Ramos (cell line): ENCODE measurements around the gene ACOX1.

Experiments used
- in situ Hi-C: fragments of 300-500 bp; cut with MboI; formaldehyde crosslinking; loops from one replicate; pipeline ENCODE4 v1.14.3; 2022; ENCODE audit warnings: low sequenced_read_pairs; ENCODE audit not compliant: unreplicated experiment

ACOX1 gene

DNA sequence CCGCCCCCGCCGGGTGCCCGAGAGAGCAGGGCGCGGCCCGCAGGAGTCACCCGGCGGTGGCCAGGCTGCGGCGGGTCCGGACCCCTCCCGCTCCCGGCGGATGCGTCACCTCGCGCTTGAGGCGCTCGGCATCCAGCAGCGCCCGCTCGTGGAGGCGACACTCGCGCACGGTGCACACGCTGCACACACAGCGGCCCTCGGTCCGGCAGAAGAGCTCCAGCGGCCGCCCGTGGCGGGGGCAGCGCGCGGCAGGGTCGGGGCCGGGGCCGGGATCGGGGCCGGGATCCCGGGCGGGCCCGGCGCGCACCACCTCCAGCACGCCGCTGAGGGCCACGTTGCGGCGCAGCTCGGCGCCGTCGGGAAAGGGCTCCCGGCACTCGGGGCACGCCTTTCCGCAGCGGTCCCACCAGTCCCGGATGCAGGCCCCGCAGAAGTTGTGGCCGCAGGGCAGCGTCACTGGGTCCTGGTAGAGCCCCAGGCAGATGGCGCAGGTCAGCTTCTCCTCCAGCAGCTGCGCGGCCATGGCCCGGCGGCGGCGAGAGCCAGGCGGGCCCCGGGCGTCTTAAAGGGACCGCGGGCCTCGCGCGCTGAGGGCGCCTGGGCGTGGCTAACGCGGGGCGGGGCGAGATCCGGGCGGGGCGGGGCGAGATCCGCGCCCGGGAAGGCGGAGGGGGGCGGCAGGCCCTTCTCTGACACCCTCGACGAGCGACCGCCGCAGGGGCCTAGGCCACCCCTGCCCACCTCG, 82.4 kb downstream of the ACOX1 start, which contains the start of gene TRIM65:
TSS of gene TRIM65 (minus strand) at position 537 of the 745 bp plus-strand sequence. CDS start at position 523, 14 bp downstream.
- in situ Hi-C loops = no loop called here

DNA sequence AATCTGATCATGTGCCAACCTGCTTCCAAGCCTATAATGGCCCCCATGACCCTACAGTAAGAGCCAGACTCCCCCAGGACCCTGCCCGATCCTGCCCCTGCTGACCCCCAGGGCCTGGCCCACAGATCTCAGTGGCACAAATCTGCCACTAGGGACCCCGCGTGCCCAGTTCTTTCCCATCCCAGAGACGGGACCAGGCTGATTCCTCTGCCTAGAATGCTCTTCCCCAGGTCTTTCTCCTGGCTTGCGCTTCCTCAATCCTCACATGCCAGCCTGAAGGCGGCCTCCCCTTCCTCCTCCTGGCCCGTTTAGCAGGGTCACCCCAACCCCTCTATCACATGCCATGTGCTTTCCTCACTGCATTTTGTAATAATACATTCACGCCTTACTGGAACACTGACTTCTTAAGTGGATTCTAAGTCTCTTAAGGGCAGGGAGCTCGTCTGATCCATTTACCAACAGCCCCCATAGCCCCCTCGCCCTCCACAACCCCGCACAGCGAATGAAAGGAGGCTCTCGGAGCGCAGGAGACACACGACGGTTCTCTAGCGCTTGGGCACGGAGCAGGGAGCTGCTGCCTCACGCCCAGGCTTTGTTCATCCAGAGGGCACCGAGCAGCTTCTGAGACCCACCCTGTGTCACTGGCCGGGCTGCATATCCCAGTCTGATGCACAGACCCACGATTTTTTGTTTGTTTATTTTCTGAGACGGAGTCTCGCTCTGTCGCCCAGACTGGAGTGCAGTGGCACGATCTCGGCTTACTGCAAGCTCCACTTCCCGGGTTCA, 83.4 kb downstream of the ACOX1 start:
- in situ Hi-C loops = no loop called here

DNA sequence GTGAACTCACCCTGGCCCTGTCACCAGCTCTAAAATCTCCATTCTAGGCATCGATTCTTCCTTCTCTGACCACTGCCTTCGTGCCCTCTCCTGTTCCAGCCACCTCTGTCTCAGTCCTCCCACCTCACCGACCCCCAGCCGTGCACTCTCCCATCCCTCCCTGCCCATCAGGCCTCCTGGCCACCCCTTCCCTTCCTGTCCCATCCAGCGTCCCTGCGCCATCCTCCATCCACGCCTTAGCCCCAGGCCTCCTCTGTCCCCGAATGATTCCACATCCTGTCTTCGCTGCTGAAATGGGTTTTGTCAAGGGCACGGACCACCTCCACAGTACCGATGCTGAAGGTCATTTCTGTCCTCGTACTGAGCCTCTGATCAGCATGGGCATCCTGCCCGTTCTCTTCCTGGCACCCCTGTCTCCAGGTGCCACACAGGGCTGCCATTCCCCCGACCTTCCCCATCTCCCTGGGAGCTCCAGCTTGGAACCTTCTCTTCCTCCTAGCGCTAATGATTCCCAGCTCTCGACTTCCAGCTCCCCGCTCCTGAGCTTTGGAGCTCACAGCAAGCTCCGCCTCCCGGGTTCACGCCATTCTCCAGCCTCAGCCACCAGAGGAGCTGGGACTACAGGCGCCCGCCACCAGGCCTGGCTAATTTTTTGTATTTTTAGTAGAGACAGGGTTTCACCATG, 84.8 kb downstream of the ACOX1 start:
- in situ Hi-C loops = no loop called here

- in situ Hi-C loops = no loop called here
Observed at GRCh38 chr17:75893305-75894048, 85.5 kb downstream of the ACOX1 start.

DNA sequence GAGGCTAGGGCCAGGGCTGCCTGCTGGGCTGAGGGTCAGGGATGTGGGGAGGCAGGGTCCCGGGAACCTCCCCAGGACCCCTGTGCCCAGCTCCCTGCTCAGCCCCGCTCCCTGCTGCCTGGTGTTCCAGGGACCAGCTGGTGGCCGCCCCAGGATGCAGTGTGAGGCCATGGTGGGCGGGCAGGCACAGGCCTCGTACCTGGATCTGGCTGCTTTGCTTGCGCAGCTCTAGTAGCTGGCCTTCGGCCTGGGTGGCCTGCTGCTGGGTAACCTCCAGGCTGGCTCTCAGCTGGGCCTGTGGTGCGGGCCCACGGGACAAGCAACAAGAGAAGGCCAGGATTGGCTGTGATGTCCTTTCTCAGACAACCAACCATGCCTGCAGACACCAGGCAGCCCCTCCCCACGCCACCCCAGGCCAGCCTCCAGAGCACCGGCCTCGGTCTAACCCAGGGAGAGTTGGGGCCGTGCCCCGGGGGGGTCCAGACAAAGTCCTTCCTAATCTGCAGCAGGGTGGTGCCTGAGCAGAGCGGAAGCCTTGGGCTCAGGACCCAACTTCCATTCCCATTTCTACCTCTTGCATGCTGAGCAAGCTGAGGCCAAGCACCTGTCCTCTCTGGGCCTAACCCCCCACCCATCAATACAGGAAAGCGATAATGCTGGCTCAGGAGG, 86.3 kb downstream of the ACOX1 start:
- in situ Hi-C loops = no loop called here

GRCh38 chr17:75891605-75892555, 87.1 kb downstream of the ACOX1 start:
- in situ Hi-C loops = no loop called here
